Endothelial cell of umbilical vein (primary cell): ENCODE results near the gene CHRM4. TPM values are rescaled to one million over a fixed set of nuclear protein-coding genes. Genes with fewer than 3 reads are reported as not detected.

ENCODE experiments used
- BruUV-seq: library from RNA; stranded (reverse); fragments of 400-500 nt; replicated peaks from 2 replicates; lab custom pipeline; 2021; lab: Mats Ljungman, UMichigan
- CTCF ChIA-PET: fragments of 300-600, 350-600 bp; sonication (Branson Sonifier 250); formaldehyde crosslinking; loops from one replicate; lab custom pipeline; 2021; ENCODE audit warnings: antibody characterized with exemption, inconsistent platforms; lab: Charles Lee
- POLR2A ChIA-PET: fragments of 300-600, 350-600 bp; sonication (Branson Sonifier 250); formaldehyde crosslinking; loops from one replicate; lab custom pipeline; 2021; ENCODE audit warnings: antibody characterized with exemption, inconsistent platforms; lab: Charles Lee
- DNase-seq: peaks from one replicate; pipeline ENCODE4 v3.0.0-alpha.2; 2011; ENCODE audit warnings: low read depth, low spot score
- FAIRE-seq: peaks from 2 replicates; lab custom pipeline; 2011; peaks lifted over from hg19 to GRCh38; lab: Jason Lieb, UNC
- H2AFZ ChIP-seq: 2 replicates; pipeline ENCODE4 v1.6.0; 2012; ENCODE audit warnings: low read depth, low read length, control low read depth, inconsistent platforms
- H3K27ac ChIP-seq: 2 replicates; pipeline ENCODE4 v1.5.1; 2011; ENCODE audit warnings: low read depth, mild to moderate bottlenecking, control low read depth, low read length, moderate library complexity; ENCODE audit not compliant: insufficient read depth
- H3K27me3 ChIP-seq, 2 experiments: 2 replicates each; pipeline versions ENCODE4 v1.6.0 to v1.6.1; 2011; ENCODE audit warnings: low read length in 2 of 2, mixed read lengths in 1 of 2; ENCODE audit not compliant: control insufficient read depth in 2 of 2, insufficient read depth in 2 of 2
- H3K36me3 ChIP-seq, 2 experiments: 2 replicates in 1 of 2; 3 replicates in 1 of 2; pipeline ENCODE4 v1.5.1; 2011; ENCODE audit warnings: low read length in 2 of 2, mild to moderate bottlenecking in 1 of 2, moderate library complexity in 1 of 2; ENCODE audit not compliant: control insufficient read depth in 2 of 2, insufficient read depth in 2 of 2; ENCODE audit errors: extremely low read depth in 1 of 2
- H3K4me1 ChIP-seq: 3 replicates; pipeline ENCODE4 v1.5.1; 2011; ENCODE audit warnings: mild to moderate bottlenecking, low read length; ENCODE audit not compliant: control insufficient read depth, insufficient read depth; ENCODE audit errors: extremely low read depth
- H3K4me2 ChIP-seq: 2 replicates; pipeline ENCODE4 v1.6.1; 2011; ENCODE audit warnings: low read length, control low read depth, mixed read lengths; ENCODE audit not compliant: insufficient read depth
- H3K4me3 ChIP-seq, 3 experiments: fragments of 200-600 bp in 1 of 3; sonication (generic), shearing (Covaris generic) in 1 of 3; replicated peaks in 1 of 3; 2 replicates each; pipeline ENCODE4 v1.5.1; 2011 to 2016; ENCODE audit warnings: control low read depth in 3 of 3, low read length in 3 of 3, mild to moderate bottlenecking in 2 of 3, inconsistent platforms in 1 of 3, low read depth in 1 of 3, moderate library complexity in 1 of 3; ENCODE audit not compliant: insufficient read depth in 1 of 3
- H3K79me2 ChIP-seq: 2 replicates; pipeline ENCODE4 v1.6.0; 2012; ENCODE audit warnings: low read length, inconsistent platforms; ENCODE audit not compliant: control insufficient read depth, insufficient read depth
- H3K9ac ChIP-seq: replicated peaks from 2 replicates; pipeline ENCODE3; 2011; ENCODE audit warnings: low read length, control low read depth; ENCODE audit not compliant: insufficient read depth; ENCODE audit errors: extremely low read depth
- H3K9me1 ChIP-seq: replicated peaks from 3 replicates; pipeline ENCODE4 v1.6.0; 2011; ENCODE audit warnings: mild to moderate bottlenecking, low read length; ENCODE audit not compliant: control insufficient read depth, insufficient read depth; ENCODE audit errors: extremely low read depth
- H3K9me3 ChIP-seq: replicated peaks from 2 replicates; pipeline ENCODE4 v1.5.1; 2012; ENCODE audit warnings: low read length, inconsistent platforms; ENCODE audit not compliant: control insufficient read depth, insufficient read depth
- H4K20me1 ChIP-seq: replicated peaks from 2 replicates; pipeline ENCODE3; 2011; ENCODE audit warnings: mild to moderate bottlenecking, low read length; ENCODE audit not compliant: control insufficient read depth, insufficient read depth; ENCODE audit errors: extremely low read depth
- EZH2 ChIP-seq: IDR thresholded peaks from 2 replicates; pipeline ENCODE4 v1.6.1; 2012; ENCODE audit warnings: borderline replicate concordance, low read depth, mild to moderate bottlenecking, moderate library complexity, low read length, inconsistent platforms; ENCODE audit not compliant: severe bottlenecking
- FOS ChIP-seq: IDR thresholded peaks from 2 replicates; pipeline ENCODE4 v1.6.1; 2011; ENCODE audit warnings: mild to moderate bottlenecking, low read length, moderate library complexity, borderline replicate concordance; ENCODE audit not compliant: insufficient read depth
- GATA2 ChIP-seq: IDR thresholded peaks from 2 replicates; pipeline ENCODE4 v1.7.0; 2011; ENCODE audit warnings: low read depth, mild to moderate bottlenecking, moderate library complexity, mixed read lengths, low read length; ENCODE audit not compliant: insufficient read length, insufficient read depth
- JUN ChIP-seq: IDR thresholded peaks from 2 replicates; pipeline ENCODE4 v1.6.1; 2011; ENCODE audit warnings: borderline replicate concordance, low read depth; ENCODE audit not compliant: insufficient read length, insufficient read depth
- MYC ChIP-seq: IDR thresholded peaks from one replicate; pipeline ENCODE4 v1.6.1; 2011; ENCODE audit warnings: mild to moderate bottlenecking, low read depth, low read length
- POLR2A ChIP-seq: IDR thresholded peaks from 2 replicates; pipeline ENCODE4 v1.6.1; 2012; ENCODE audit warnings: low read depth, mild to moderate bottlenecking, control low read depth, low read length
- POLR2AphosphoS5 ChIP-seq: IDR thresholded peaks from 2 replicates; pipeline ENCODE4 v1.6.1; 2012; ENCODE audit warnings: low read depth, mild to moderate bottlenecking, control low read depth, low read length, moderate library complexity; ENCODE audit not compliant: insufficient read depth
- dilution Hi-C: fragments of 300-500 bp; cut with MboI; formaldehyde crosslinking; loops from one replicate; pipeline ENCODE4 v1.15.0; 2019; ENCODE audit warnings: low sequenced_read_pairs; ENCODE audit not compliant: extremely low pct_ligation_motif_present
- intact Hi-C: fragments of 100-400 bp; cut with micrococcal nuclease; formaldehyde crosslinking; loops from one replicate; pipeline ENCODE4 v1.10.0; 2022
- polyA plus RNA-seq, 4 experiments: library from polyadenylated mRNA; depleted of rRNA in 3 of 4; stranded (reverse) in 3 of 4; unstranded in 1 of 4; fragments of >200 nt; gene quantifications; 2 replicates each; pipeline versions ENCODE4 v1.2.1 to v1.2.3, GENCODE V29; 2011 to 2012; ENCODE audit warnings: missing spikeins in 1 of 4
- total RNA-seq: library from RNA; stranded (reverse); gene quantifications from 2 replicates; pipeline ENCODE4 v1.2.3, GENCODE V29; 2021
- TF ChIP-seq, protein P1 (sequence below), 2 donors: IDR thresholded peaks; 1 replicate in 1 of 2; 2 replicates in 1 of 2; pipeline ENCODE4 v1.5.1; 2011; ENCODE audit warnings: low read length in 2 of 2, mild to moderate bottlenecking in 2 of 2, moderate library complexity in 2 of 2, control low read depth in 1 of 2, inconsistent platforms in 1 of 2, low read depth in 1 of 2; ENCODE audit not compliant: insufficient read depth in 1 of 2; ENCODE audit errors: extremely low read depth in 1 of 2
- TF ChIP-seq, protein P2 (sequence below): IDR thresholded peaks from 2 replicates; pipeline ENCODE4 v1.6.1; 2011; ENCODE audit not compliant: insufficient read depth, insufficient read length

The CHRM4 gene
- total and polyA plus RNA-seq, 2 donors (not counting 3 experiments of a cell fraction or from before 2014, with no cell fraction given) = 0.04 to 0.22 TPM

DNA sequence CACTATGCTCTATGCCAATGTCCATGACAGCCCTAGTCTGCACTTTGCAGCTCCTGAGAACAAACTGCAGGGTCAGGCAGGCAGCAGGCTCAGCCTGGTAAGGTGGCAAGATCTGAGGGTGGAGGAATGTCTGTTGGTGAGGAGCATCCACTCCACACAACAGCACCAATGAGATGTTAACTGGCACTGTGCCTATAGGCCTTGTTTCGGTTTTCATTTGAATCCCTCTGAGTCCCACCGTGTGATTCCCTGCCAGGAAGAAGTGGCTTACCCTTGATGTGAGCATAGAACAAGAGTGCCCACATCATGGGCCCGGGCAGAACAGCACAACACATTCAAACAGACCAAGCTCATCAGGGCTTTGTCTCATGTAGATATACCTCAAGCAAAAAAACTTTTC lies 44.1 kb upstream of the CHRM4 start:
- no peaks in the 10 kb centered on the region for H4K20me1 ChIP-seq
- no peaks in the 10 kb centered on the region for H3K79me2 ChIP-seq
- no peak overlapping the region for H2AFZ ChIP-seq
- no TSS peak for BruUV-seq
- H3K4me1 ChIP-seq = peaks cover 11% of the 10 kb centered on the region
- H3K27me3 ChIP-seq = no peaks in the 10 kb centered on the region
- DNase-seq (no peak), FAIRE-seq (no peak)
- TF ChIP-seq, protein P1, sequence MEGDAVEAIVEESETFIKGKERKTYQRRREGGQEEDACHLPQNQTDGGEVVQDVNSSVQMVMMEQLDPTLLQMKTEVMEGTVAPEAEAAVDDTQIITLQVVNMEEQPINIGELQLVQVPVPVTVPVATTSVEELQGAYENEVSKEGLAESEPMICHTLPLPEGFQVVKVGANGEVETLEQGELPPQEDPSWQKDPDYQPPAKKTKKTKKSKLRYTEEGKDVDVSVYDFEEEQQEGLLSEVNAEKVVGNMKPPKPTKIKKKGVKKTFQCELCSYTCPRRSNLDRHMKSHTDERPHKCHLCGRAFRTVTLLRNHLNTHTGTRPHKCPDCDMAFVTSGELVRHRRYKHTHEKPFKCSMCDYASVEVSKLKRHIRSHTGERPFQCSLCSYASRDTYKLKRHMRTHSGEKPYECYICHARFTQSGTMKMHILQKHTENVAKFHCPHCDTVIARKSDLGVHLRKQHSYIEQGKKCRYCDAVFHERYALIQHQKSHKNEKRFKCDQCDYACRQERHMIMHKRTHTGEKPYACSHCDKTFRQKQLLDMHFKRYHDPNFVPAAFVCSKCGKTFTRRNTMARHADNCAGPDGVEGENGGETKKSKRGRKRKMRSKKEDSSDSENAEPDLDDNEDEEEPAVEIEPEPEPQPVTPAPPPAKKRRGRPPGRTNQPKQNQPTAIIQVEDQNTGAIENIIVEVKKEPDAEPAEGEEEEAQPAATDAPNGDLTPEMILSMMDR (IDR thresholded peaks at IDR 0.05; ENCODE audit: extremely low read depth in 1 of 2, insufficient read depth in 1 of 2, low read depth in 1 of 2, low read length in 2 of 2) = no peak
- no peak for TF ChIP-seq POLR2AphosphoS5
- TF ChIP-seq JUN = no peak
- TF ChIP-seq GATA2 = no peak
- TF ChIP-seq FOS = no peak
- TF ChIP-seq POLR2A = no peak
- TF ChIP-seq, protein P2, sequence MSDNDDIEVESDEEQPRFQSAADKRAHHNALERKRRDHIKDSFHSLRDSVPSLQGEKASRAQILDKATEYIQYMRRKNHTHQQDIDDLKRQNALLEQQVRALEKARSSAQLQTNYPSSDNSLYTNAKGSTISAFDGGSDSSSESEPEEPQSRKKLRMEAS = no peak
- no peak for TF ChIP-seq EZH2
- TF ChIP-seq MYC = no peak
- no peak overlapping the region for H3K4me3 ChIP-seq
- peaks cover 7 to 12% of the 10 kb centered on the region in 2 experiments for H3K36me3 ChIP-seq
- H3K9ac ChIP-seq = no peak overlapping the region
- ChIA-PET POLR2A (no interaction called here), CTCF (interaction anchor here (1.0 to 1.3 kb wide), 2 partner anchors 12 to 54 kb away, joined by 3 read pairs; no protein-coding TSS in a partner anchor)
- dilution Hi-C loops = no loop called here
- no peaks in the 10 kb centered on the region for H3K9me3 ChIP-seq
- H3K9me1 ChIP-seq = no peaks in the 10 kb centered on the region
- intact Hi-C loops = no loop called here
- no peak overlapping the region for H3K27ac ChIP-seq
- H3K4me2 ChIP-seq = no peak overlapping the region
